Measurements from ENCODE around the gene TBXA2R.

TBXA2R gene

GRCh38 chr19:3610745-3611717 is 4.4 kb upstream of the TBXA2R start:
- DNase-seq (ENCODE audit: extremely low spot score) = no peak
- POLR2A ChIA-PET = no interaction called here
- CTCF ChIA-PET = no interaction called here
- no peak for TF ChIP-seq CTCF (IDR thresholded peaks at IDR 0.05; ENCODE audit: control extremely low read depth, extremely low read depth, low read depth, missing control alignments)

- POLR2A ChIA-PET = no interaction called here
- no peak for DNase-seq (ENCODE audit: extremely low spot score)
- CTCF ChIA-PET = no interaction called here
- TF ChIP-seq CTCF (IDR thresholded peaks at IDR 0.05; ENCODE audit: control extremely low read depth, extremely low read depth, low read depth, missing control alignments) = no peak
Observed at GRCh38 chr19:3609779-3610719, 3.4 kb upstream of the TBXA2R start.

GRCh38 chr19:3608750-3609322 is 2.2 kb upstream of the TBXA2R start:
- POLR2A ChIA-PET = interaction anchor here (0.6 kb wide), 1 partner anchor 91 kb away, joined by 4 read pairs; no protein-coding TSS in a partner anchor
- no peak for TF ChIP-seq CTCF (IDR thresholded peaks at IDR 0.05; ENCODE audit: control extremely low read depth, extremely low read depth, low read depth, missing control alignments)
- CTCF ChIA-PET = interaction anchor here (1.0 to 2.1 kb wide), 5 partner anchors 11 to 304 kb away, joined by 3 to 13 read pairs (median 5); partner anchors contain the start of gene GIPC3
- DNase-seq (ENCODE audit: extremely low spot score) = no peak

GRCh38 chr19:3608079-3608641 is 1.5 kb upstream of the TBXA2R start:
- DNase-seq (ENCODE audit: extremely low spot score) = no peak
- POLR2A ChIA-PET = interaction anchor here (0.6 kb wide), 1 partner anchor 91 kb away, joined by 4 read pairs; no protein-coding TSS in a partner anchor
- CTCF ChIA-PET = interaction anchor here (0.9 to 2.1 kb wide), 5 partner anchors 12 to 303 kb away, joined by 3 to 13 read pairs (median 5); partner anchors contain the start of gene GIPC3
- no peak for TF ChIP-seq CTCF (IDR thresholded peaks at IDR 0.05; ENCODE audit: control extremely low read depth, extremely low read depth, low read depth, missing control alignments)

GRCh38 chr19:3607303-3608078 is 816 bp upstream of the TBXA2R start:
- CTCF ChIA-PET = interaction anchor here (0.9 to 2.1 kb wide), 4 partner anchors 12 to 22 kb away, joined by 3 to 13 read pairs (median 6); partner anchors contain the start of gene GIPC3
- DNase-seq (ENCODE audit: extremely low spot score) = no peak
- no peak for TF ChIP-seq CTCF (IDR thresholded peaks at IDR 0.05; ENCODE audit: control extremely low read depth, extremely low read depth, low read depth, missing control alignments)
- POLR2A ChIA-PET = no interaction called here
